Activated CD8-positive, alpha-beta memory T cell treated with anti-CD3 and anti-CD28 coated beads for 1 hour (primary cell): ENCODE measurements around the gene NTHL1.

ENCODE experiments used
- DNase-seq, 2 donors: peaks; one replicate each; pipeline ENCODE4 v3.0.0-alpha.2; 2020; ENCODE audit warnings: low read depth in 1 of 2; ENCODE audit errors: extremely low read depth in 1 of 2

The NTHL1 gene

DNA sequence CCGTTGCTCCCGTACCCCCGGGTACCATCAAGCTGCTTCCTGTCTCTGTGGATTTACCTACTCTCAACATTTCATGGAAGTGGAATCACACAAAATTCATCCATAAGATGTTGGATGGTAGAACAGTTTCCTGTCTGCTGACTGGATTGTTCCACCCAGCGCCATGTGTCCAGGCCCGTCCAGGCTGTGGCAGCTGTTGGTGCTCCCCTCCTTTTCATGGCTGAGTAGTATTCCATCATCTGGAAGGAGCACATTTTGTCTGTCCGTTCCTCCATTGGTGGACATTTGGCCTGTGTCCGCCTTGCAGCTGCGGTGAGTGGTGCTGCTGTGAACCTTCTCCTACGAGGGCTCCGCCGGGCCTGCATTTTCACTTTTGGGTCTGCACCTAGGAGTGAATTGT lies 18.5 kb upstream of the NTHL1 start:
- DNase-seq: no peak

DNA sequence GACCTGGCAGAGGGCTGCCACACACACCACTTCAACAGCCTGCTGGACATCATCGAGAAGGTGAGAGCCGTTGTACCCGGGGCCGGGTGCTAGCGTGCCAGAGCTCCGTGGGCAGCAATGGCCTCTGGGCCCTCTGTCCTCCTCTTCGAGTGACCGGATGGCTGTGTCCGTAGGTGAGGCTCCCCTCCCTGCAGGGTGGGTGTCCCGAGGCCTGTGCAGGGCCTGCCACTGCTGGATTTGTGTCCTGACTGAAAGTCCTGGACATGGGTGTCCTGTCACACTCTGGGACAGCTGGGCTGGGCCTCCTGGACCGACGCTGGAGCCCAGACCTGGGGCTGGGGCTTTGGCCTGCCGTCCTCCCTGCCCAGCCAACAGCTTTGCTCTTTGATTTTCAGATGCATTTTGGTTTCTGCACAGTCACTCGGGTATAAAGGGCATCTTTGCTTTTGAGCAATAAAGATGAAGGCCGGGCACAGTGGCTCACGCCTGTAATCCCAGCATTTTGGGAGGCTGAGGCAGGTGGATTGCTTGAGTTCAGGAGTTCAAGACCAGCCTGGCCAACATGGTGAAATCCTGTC lies 16.8 kb upstream of the NTHL1 start:
- no peak for DNase-seq

GRCh38 chr16:2063861-2064260 lies 16.2 kb upstream of the NTHL1 start:
- DNase-seq: no peak

DNA sequence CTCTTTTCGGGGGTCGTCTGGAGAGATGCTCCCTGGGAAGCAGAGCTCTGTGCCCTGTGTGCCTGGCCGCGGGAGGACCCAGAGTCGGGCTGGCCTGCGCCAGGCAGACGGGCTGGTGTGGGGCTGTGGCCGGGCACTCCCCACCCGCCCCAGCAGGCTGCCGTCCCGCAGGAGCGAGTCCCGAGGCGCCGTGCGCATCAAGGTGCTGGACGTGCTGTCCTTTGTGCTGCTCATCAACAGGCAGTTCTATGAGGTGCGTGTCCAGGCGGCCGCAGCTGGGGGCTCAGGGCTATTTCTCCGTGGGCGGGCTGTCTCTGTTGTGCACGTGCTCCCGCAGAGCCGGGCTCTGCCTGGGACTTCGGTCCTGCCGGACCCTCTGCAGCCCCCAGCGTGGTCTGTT lies 15.2 kb upstream of the NTHL1 start:
- no peak for DNase-seq

GRCh38 chr16:2061526-2061925 lies 13.9 kb upstream of the NTHL1 start:
- no peak for DNase-seq

GRCh38 chr16:2061023-2061422 lies 13.4 kb upstream of the NTHL1 start:
- DNase-seq: no peak

DNA sequence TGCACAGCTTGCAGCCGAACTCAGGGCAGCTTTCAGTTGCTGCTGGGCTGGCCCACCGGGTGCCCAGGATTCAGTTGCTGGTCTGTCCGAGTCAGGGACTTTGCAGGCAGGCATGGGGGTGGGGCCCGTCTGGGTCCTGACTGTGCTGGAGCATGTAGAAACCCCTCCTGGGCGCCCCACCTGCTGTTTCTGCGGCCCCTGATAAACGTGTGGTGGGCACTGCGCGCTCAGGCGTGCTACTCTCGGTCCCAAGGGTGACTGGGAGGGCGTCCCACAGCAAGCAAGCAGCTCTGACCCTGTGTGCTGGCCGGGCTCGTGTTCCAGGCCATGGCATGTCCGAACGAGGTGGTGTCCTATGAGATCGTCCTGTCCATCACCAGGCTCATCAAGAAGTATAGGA lies 12.7 kb upstream of the NTHL1 start:
- DNase-seq: no peak

DNA sequence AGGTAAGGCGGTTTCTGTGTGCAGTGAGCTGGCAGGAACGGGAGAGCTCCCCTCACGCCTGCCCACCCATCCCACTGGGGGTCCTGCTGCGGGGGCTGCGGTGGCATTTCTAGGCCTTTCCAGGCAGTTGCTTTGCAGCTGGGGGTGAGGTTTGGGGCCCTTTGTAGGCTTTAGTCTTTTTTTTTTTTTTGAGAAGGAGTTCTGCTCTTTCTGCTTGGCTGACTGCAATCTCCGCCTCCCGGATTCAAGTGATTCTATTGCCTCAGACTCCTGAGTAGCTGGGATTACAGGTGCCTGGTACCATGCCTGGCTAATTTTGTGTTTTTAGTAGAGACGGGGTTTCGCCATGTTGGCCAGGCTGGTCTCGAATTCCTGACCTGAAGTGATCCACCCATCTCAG lies 11.2 kb upstream of the NTHL1 start:
- DNase-seq: no peak

GRCh38 chr16:2058420-2058819 lies 10.8 kb upstream of the NTHL1 start:
- no peak for DNase-seq

- DNase-seq: no peak
These were observed 9.8 kb upstream of the NTHL1 start for GRCh38 chr16:2057438-2057837.

DNA sequence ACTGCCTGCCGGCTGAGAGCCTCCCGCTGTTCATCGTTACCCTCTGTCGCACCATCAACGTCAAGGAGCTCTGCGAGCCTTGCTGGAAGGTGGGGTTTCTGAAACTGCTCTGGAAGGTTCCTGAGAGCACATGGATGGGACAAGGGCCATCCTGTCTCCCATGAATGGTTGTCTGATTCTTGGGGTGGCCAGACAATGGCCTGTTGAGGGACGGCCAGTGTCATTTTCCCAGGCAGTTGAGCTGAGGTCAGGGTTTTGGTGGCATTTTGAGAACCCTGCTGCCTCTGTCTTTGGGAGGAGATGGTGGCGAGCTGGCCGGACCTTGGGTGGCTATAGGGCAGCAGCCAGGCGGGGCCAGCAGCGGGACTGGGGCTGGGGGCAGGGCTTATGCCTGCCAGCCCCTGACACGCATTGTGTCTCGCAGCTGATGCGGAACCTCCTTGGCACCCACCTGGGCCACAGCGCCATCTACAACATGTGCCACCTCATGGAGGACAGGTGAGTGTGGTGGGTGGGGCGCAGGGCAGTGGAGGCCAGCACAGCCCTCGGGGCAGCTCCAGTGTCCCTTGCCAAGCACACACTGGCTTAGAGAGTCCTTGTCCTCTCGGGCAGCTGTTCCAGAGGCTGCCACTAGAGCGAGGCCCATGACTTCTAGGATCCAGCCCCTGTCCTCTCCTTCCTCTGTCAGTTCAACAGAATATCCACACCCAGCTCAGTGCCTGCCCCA lies 9.2 kb upstream of the NTHL1 start:
- DNase-seq: no peak

- DNase-seq: no peak
These were observed 8.4 kb upstream of the NTHL1 start for GRCh38 chr16:2056077-2056476.

DNA sequence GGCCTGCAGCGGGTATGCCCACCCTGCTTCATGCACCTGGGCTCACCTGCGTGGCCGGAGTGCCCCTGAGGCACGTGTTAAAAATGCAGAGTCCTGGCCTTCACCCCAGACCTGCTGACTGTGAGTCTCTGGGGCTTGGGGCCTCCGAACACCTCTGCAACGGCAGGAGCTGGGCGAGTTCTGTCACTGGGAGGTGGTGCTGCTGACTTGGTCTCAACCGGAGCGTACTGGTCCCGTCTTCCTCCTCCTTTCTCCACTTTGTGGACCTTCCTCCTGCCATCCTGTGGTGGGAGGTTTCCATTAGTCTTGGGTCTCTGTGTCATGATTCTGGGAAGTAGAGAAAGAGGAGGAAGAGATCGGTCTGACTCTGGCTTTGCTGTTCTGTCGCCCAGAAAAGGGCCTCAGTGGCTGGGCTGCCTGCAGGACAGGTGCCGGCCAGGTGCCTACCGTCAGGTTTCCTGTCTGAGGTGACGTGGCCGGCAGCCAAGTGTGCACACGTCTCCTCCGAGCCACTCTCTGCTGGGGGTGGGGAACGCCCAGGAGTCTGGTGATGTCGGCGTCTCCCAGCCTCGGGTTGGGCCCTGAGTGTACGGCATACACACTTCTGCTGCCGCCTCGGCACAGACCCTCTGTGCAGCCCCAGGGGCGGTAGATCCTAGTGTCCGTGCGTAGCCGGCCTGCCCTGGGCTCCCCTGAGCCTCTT lies 7.1 kb upstream of the NTHL1 start:
- no peak for DNase-seq

DNA sequence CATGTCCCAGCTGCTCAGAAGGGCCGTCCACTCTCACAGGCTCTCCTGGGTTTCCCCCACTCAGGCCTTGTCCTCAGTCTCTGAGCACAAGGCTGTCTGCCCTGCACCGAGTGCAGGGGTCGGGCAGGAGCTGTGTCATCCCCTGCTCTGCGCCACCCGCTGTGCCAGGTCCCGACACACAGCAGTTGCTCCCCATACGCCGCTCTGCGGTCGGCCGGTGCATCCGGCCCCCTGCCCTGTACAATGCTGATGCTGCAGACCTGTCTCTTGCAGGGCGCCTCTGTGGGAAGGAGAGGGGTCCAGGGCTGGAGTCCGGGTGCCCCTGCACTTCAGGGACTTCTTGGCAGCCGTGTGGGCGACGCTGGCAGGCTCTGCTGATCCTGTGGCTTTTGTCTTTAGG lies 6.3 kb upstream of the NTHL1 start:
- DNase-seq: no peak

- DNase-seq: no peak
These were observed 5.6 kb upstream of the NTHL1 start for GRCh38 chr16:2053211-2053610.

DNA sequence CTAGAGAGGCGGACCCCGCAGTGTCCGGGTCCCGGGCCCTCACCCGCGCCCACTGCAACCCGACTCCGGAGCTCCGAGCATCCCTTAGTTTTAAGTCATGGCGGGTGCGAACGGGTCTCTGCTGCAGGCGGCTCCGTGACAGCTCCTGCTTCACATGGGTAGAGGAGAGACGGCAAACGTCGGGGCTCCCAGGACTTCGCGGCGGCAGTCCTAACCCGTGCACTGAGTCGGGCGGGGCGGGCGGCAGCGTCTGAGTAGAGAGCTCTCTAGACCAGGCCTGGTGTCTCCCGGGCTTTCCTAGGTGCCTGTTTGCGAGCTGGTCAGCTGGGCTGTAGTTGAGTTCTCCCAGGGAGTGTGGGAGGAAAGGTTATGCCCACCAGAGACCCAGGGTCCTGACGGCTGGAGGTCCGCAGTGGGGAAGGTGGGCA lies 496 bp upstream of the NTHL1 start:
- no peak for DNase-seq

GRCh38 chr16:2046893-2047329 lies 723 bp downstream of the NTHL1 start:
- DNase-seq: no peak

GRCh38 chr16:2045965-2046892 lies 1.4 kb downstream of the NTHL1 start:
- no peak for DNase-seq

DNA sequence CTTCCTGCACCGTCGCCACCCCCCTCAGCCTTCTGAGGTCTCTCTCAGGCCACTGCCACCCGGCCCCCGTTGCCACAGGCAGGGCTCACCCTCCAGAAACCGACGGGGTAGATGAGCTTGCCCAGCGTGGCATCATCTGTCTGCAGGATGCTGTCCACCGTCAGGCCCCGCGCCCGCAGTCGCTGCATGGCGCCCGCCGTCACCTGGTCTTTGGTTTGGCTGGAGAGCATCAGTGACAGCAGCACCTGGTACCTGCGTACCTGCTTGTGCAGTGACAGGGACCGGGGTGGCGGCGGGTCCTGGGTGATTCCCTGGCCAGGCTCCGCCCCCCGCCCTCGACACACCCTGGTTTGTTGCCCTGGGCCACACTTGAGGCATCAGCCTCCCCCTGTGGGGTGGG lies 3.1 kb downstream of the NTHL1 start:
- DNase-seq: no peak

DNA sequence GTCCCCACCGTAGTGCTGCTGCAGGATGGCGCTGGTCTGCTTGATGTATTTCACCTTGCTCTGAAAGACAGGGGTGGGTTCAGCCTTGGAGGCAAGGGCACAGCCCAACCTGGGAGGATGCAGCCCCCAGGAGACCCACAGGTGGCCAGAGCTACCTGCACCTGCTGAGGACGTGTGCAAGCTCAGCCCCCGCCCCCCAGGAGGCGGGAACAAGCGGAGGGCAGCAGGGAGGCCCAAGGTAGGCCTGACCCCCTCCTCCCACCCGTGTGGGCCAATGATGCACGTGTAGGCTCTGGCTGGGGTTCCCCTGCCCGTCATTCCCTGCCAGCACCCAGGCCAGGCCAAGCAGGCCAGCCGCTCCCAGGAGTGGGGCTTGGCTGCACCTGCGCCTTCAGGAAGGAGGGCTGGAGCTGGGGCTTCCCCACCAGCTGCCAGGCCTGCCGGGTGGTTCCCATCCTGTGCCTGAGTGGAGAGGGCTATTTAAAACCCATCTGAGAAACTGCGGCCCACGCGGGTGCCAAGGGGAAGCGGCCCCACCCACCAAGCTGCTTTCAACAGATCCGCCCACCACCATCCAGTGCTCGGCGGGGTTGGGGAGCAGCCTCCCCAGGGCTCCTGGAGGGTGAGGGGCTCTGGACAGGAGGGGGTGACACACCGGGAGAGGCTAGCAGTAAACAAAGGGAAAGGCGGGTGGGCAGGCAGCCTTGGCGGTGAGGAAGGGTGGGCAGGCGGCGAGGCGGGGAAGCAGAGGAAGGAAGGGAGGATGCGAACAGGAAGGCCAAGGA lies 3.8 kb downstream of the NTHL1 start:
- no peak for DNase-seq
